ENCODE data around the gene VPS26A.

VPS26A gene

GRCh38 chr10:69214666-69215131, 90.7 kb downstream of the VPS26A start:
- no peak for DNase-seq (ENCODE audit: low spot score)
- no peak for TF ChIP-seq CTCF (IDR thresholded peaks at IDR 0.05; ENCODE audit: extremely low read depth, missing control alignments)

DNA sequence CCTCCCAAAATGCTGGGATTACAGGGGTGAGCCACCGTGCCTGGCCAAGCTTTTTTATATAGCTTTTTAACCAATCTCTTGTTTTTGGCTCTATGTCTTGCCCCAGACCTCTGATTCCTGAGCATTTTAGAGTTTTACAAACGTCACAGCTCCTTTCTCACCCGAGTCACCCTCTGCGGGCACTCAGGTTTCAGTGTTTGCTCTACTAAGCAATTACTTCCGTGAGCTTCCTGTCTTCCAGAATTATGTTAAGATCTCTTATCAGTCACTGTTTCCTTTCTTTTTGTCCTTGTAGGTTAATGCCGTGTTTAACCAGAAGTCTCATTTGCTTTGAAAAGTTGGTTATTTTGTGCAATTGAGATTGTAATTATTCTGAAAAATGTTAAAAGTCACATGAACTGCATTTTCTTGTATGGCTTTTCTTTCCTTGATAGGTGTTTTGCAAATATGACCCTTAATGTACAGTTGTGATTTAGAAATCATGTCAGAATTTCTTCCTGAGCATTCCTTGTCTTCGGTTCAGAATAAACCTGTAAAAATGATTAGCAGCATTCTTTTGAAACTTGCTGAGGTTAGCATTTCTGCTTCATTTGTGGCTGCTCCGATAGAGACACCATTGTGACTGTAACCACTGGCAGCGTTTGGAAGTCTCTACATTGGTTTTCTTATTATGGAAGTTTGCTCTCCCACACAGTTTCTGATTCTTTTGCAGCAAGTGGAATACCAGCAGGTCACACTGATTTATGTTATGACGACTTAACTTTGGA, 91.6 kb downstream of the VPS26A start:
- DNase-seq (ENCODE audit: low spot score) = no peak
- TF ChIP-seq CTCF (IDR thresholded peaks at IDR 0.05; ENCODE audit: extremely low read depth, missing control alignments) = no peak

DNA sequence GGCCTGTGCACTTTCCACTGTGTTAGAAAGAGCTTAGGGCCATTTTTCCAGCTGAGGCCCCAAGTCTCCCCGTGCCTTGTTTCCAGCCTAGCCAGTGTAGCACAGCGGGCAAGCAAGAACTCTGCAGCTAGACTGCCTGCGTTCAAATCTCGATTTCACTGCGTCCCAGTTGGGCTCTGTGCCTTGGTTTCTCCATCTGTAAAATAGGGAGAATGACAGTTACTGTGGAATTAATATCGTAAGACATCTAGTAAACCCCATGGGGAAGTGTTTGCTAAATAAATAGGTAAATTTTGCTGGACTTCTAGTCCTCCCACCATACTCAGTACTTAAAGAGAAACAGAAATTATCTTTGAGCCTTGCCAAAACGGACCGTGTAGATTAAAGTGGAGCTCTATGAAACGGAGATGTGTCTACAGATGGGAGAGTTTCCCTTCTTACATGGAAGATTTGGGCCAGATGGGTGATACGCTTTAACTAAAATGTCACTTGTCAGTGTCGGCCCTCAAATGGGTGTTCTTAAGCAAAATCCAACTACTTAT, 92.7 kb downstream of the VPS26A start:
- no peak for DNase-seq (ENCODE audit: low spot score)
- no peak for TF ChIP-seq CTCF (IDR thresholded peaks at IDR 0.05; ENCODE audit: extremely low read depth, missing control alignments)

GRCh38 chr10:69217119-69217754, 93.3 kb downstream of the VPS26A start:
- DNase-seq (ENCODE audit: low spot score) = no peak
- TF ChIP-seq CTCF (IDR thresholded peaks at IDR 0.05; ENCODE audit: extremely low read depth, missing control alignments) = no peak

- no peak for TF ChIP-seq CTCF (IDR thresholded peaks at IDR 0.05; ENCODE audit: extremely low read depth, missing control alignments)
- DNase-seq (ENCODE audit: low spot score) = no peak
These were observed 94.9 kb downstream of the VPS26A start for GRCh38 chr10:69218831-69219230.

- DNase-seq (ENCODE audit: low spot score) = no peak
- no peak for TF ChIP-seq CTCF (IDR thresholded peaks at IDR 0.05; ENCODE audit: extremely low read depth, missing control alignments)
These were observed 96.1 kb downstream of the VPS26A start, which contains the start of gene HKDC1 for GRCh38 chr10:69220041-69220451. HKDC1 (plus strand) TSS chr10:69220332; CDS start chr10:69220436, 104 bp downstream.

GRCh38 chr10:69220507-69220906, 96.5 kb downstream of the VPS26A start:
- DNase-seq (ENCODE audit: low spot score) = no peak
- TF ChIP-seq CTCF (IDR thresholded peaks at IDR 0.05; ENCODE audit: extremely low read depth, missing control alignments) = no peak

All from GM20000 (cell line).